ENCODE data around the gene MEAF6.

Gene MEAF6

GRCh38 chr1:37476087-37476452 is 38.5 kb downstream of the MEAF6 start:
- intact Hi-C loops (cut with DNase I), result no loop called here
- no peak for DNase-seq

- intact Hi-C loops (cut with DNase I), result no loop called here
- peak in 1 of 10 donors; percentile 71 for DNase-seq
Measured at GRCh38 chr1:37475380-37476086, 39.0 kb downstream of the MEAF6 start.

DNA sequence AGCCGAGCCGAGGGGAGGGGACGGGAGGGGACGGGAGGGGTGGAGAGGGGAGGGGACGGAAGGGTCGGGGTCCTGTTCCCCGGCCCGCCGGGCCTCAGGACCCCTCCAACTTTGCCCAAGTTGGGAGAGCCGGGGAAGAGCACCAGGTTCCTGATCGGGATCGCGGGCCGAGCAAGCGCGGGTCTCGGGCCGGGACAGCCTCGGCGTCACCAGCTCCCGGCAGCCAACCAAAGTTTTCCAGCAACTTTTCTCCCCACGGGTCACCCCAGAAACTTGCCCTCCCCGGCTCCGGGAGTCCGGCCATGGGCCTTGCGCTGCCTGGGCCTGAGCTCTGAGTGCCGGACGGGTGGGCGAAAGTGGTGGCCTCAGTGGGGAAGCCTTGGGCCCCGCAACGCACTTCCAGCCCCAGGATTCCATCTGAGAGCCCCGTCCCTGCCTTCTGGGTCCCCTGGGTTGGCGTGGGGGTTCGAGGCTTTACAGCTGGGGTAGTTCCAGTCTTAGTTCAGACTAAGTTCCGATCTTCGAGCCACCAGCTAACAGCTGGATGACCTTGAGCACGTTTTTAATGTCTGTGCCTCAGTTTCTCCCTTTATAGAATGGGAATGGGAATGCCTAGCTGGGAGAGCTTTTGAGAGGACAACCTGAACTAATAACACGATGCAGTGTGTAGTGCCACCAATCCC is 39.7 kb downstream of the MEAF6 start:
- peak in 1 of 10 donors; percentile 80 for DNase-seq
- intact Hi-C loops (cut with DNase I), result no loop called here

DNA sequence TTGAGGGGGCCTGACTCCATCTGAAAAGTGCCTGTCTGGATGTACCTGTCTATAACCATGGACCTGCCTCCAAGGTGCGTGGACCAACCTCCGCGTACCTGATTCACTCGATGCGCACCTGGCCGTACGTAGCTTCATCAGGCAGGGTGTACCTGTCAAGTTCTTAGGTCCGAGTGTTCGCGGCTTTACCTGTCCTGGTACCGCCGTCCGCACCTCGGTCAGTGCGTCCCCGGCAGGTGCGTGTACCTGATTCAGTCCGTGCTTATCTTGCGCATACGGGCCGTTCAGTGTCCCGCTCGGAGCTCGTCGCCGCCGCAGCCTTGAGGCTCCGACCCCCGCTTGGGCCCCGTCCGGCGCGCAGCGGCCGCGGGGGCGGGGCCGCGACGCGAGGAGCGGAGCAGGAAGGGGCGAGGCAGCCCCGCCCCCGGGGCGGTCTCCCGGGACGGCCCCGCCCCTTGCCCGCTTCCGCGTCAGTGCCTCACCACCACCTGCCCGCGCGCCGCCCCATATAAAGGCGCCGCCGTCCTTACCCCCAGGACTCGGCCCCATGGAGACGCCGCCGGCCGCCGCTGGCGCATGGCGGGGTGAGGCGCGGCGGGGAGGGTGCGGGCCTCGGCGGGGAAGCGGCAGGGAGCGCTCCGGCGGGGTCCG is 40.4 kb downstream of the MEAF6 start, which contains the start of gene ZC3H12A:
Gene ZC3H12A, plus strand, starts transcription at position 535 of the 651 bp plus-strand sequence. CDS start 917 bp downstream, outside the sequence.
- intact Hi-C loops (cut with DNase I), result no loop called here
- DNase-seq, result peak; percentile 63 to 98 (median 82)

DNA sequence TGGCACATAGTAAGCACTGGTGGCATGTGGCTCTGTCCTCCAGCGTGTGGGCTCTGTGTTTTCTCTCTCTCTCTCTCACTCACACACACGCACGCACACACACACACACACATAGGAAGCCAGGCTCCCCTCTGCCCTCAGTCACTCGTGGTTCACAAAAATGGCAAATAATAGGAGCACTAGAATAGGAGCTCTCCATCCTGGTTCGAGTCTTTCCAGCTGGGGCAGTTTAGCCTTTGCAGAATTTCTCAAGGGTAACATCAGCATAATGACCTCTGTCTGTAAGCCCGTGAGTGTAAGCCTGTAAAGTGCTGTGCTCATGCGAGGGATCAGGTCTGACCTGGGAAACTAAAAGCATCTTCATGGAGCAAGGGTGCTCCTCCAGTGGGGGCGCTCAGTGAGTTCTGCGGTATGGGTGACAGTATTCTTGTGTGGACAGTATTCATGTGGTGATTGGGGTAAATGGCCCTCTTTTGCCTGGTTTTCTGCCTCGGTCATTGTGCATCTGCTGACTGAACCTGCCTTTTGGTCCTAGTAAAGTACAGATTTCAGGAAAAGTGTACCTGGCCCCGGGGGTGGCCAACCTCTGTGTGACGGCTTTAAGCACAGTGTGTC is 41.0 kb downstream of the MEAF6 start:
- DNase-seq, result no peak
- intact Hi-C loops (cut with DNase I), result no loop called here

DNA sequence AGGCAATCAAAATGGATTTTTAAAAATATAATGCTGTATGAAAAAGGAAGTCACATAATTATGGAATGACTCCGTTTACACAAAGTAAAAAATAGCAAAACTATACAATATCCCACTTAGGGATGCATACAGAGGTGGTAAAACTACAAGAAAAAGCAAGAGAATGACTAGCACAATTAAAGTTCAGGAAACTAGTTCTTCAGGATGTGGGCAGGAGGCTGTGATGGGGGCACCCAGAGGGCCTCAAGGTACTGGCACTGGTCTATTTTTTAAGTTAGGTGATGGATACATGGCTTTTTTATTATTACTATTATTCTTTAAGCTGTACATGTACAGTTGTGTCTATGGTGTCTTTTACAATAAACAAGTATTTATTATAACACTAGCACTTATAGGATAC is 41.6 kb downstream of the MEAF6 start:
- intact Hi-C loops (cut with DNase I), result no loop called here

GRCh38 chr1:37472281-37472680 is 42.3 kb downstream of the MEAF6 start:
- DNase-seq, result no peak
- intact Hi-C loops (cut with DNase I), result no loop called here

More for the DNA sequence above, 41.6 kb downstream of the MEAF6 start:
- no peak for DNase-seq

- peak in 9 of 10 donors; percentile 34 to 94 (median 67) for DNase-seq
- intact Hi-C loops (cut with DNase I), result no loop called here
Measured at GRCh38 chr1:37471345-37472231, 43.0 kb downstream of the MEAF6 start.

DNA sequence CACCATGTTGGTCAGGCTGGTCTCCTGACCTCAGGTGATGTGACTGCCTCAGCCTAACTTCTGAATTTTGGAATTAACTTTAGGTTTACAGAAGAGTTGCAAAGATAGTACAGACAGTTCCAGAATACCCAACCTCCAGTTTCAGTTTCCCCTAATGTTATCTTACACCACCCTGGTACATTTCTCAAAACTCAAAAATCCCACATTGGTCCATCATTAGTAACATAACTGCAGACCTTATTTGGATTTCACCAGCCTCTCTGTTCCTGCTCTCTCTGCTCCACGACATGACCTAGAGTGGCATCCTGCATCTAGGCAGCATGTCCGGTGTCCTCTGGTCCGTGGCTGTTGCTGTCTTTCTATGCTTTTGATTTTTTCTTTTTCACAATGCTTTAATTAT is 45.2 kb downstream of the MEAF6 start:
- intact Hi-C loops (cut with DNase I), result no loop called here
- DNase-seq, result no peak

DNA sequence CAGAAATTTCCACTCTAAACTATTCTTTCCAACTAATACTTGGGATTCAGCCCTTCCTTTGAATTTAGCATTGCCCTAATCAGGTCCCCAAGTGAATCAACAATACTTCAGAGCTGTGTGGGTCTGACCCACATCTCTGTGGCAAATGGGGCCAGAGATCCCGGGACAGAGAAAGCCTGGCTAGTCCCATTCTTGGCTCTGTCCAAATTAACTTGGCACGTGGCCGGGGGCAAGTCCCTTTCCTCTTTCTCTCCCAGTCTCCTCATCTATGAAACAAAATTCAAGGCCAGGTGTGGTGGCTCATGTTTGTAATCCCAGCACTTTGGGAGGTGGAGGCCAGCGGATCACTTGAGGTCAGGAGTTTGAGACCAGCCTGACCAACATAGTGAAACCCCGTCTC is 46.5 kb downstream of the MEAF6 start:
- intact Hi-C loops (cut with DNase I), result no loop called here
- DNase-seq, result peak in 2 of 10 donors; percentile 2 to 39

- peak in 2 of 10 donors; percentile 15 to 35 for DNase-seq
- intact Hi-C loops (cut with DNase I), result no loop called here
Measured at GRCh38 chr1:37465593-37466517, 48.7 kb downstream of the MEAF6 start.

DNA sequence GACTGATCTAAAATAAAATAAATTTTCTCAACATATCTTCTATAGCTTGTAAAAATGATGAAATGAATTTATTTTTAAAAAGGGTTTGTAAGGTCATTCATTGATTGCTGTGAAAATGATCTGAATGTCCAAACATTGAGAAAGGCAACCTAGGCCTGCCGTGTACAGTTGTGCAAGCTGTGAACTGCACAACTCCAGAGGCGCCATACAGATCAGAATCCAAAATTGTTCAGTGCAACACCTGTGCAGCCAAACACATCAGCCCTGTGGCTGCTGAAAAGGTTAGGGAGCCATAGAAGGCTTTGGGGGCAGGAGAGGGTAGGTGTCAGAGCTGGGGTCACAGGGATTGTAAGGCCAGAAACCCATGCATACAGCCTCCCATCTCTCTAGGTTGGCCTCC is 50.1 kb downstream of the MEAF6 start:
- intact Hi-C loops (cut with DNase I), result no loop called here
- peak in 3 of 10 donors; percentile 2 to 22 (median 4) for DNase-seq

GRCh38 chr1:37461698-37462436 is 52.7 kb downstream of the MEAF6 start:
- peak in 1 of 10 donors; percentile 1 for DNase-seq
- intact Hi-C loops (cut with DNase I), result no loop called here

DNA sequence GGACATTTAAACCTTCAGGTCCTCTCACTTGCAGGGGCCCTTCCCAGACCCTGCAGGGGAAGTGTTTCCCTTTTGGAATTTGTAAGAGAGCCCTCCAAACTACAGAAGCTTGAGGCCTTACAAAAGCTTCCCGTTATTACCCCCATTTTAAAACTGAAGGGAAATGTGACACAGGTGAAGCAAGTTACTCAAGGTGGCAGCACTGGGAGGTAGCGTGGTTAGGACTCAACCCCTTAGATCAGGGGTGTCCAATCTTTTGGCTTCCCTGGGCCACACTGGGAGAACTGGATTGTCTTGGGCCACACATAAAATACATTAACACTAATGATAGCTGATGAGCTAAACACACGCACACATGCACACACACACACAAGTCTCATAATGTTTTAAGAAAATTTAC is 56.0 kb downstream of the MEAF6 start:
- no peak for DNase-seq
- intact Hi-C loops (cut with DNase I), result no loop called here

- peak in 1 of 10 donors; percentile 8 for DNase-seq
- intact Hi-C loops (cut with DNase I), result no loop called here
Measured at GRCh38 chr1:37456614-37457013, 58.0 kb downstream of the MEAF6 start.

GRCh38 chr1:37455516-37455915 is 59.0 kb downstream of the MEAF6 start:
- peak in 1 of 10 donors; percentile 57 for DNase-seq
- intact Hi-C loops (cut with DNase I), result loop anchor here (1.0 kb wide), 1 partner anchor 32 kb away; no protein-coding TSS in a partner anchor

DNA sequence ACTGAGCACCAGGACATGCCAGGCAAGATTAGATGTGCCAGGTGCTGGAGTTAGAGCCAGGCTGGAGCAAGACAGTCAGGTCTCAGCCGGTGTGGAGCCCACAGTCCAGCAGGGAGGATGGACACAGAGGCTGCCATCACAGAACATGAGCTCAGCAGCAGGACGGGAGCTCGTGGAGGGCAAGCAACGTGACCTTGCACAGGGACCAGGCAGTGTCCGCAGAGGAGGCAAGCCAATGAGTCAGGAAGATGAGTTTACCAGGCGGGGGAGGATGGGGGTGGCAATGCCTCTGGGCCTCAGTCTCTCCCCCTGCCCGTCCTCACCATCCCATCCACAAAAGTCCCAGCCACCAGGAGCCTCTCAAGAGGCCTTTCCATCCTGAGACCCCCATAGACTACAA is 60.9 kb downstream of the MEAF6 start:
- intact Hi-C loops (cut with DNase I), result loop anchor here (1.0 kb wide), 1 partner anchor 229 kb away; no protein-coding TSS in a partner anchor
- DNase-seq, result peak in 1 of 10 donors; percentile 42

DNA sequence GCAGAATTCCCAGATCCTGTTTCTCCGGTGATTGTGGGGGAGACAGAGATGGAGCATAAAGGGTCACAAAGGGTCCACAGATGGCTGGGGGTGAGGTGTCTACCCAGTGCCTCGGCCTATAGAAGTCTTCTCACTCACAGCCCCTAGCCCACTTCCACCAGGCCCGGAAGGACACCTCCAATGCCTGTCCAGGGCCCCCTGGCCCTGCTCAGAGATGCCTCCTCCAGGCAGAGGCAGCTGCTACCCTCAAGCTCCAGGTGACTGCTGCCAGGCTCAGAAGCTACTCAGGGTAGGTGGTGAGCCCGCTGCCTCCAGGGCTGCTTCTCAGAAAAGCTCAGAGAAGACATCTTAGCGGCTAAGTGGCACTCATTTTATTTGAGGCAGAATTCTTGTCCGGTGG is 62.1 kb downstream of the MEAF6 start:
- intact Hi-C loops (cut with DNase I), result no loop called here
- DNase-seq, result peak in 1 of 10 donors; percentile 5

Measured in posterior cingulate gyrus (tissue), 11 donors.